Right lobe of liver (tissue), 6 donors: ENCODE data around the gene FMN1. TPM values are rescaled to one million over a fixed set of nuclear protein-coding genes. Genes with fewer than 3 reads are reported as not detected.
A peak's percentile ranks its signal among the peaks of the same experiment; 100 is the strongest.

Source experiments
- ATAC-seq, 4 donors: fragments of 200-7000 bp; cut with Tn5 transposase; one replicate each; pipeline ENCODE4 v1.9.1; 2020; ENCODE audit warnings: mild to moderate bottlenecking in 4 of 4, moderate library complexity in 4 of 4
- DNase-seq, 3 donors: peaks; one replicate each; pipeline ENCODE4 v3.0.0-alpha.2; 2020
- H3K27ac ChIP-seq, 3 donors: fragments of 200-600 bp; one replicate each; pipeline ENCODE4 v1.8.0; 2022
- H3K27me3 ChIP-seq, 2 donors: fragments of 200-600 bp; one replicate each; pipeline ENCODE4 v1.8.0; 2022
- H3K36me3 ChIP-seq, 4 donors: fragments of 200-600 bp; sonication (generic) in 1 of 4; one replicate each; pipeline versions ENCODE4 v1.5.1 to v1.8.0; 2017 to 2022; ENCODE audit warnings: control low read depth in 1 of 4
- H3K4me1 ChIP-seq, 4 donors: fragments of 200-600 bp; sonication (generic) in 1 of 4; one replicate each; pipeline versions ENCODE4 v1.5.1 to v1.8.0; 2017 to 2022; ENCODE audit warnings: control low read depth in 1 of 4
- H3K4me3 ChIP-seq, 3 donors: fragments of 200-600 bp; one replicate each; pipeline ENCODE4 v1.8.0; 2022
- H3K9me3 ChIP-seq, 4 donors: fragments of 200-600 bp; sonication (generic) in 1 of 4; one replicate each; pipeline versions ENCODE4 v1.5.1 to v1.8.0; 2017 to 2022; ENCODE audit warnings: control low read depth in 1 of 4
- CTCF ChIP-seq, 4 donors: fragments of 200-600 bp in 3 of 4; fragments of 450-650 bp in 1 of 4; IDR thresholded peaks; one replicate each; pipeline versions ENCODE4 v1.5.1 to v1.8.0; 2016 to 2022; ENCODE audit warnings: antibody characterized with exemption in 4 of 4, mild to moderate bottlenecking in 2 of 4
- POLR2A ChIP-seq: fragments of 450-650 bp; IDR thresholded peaks from one replicate; pipeline ENCODE4 v1.6.1; 2017; ENCODE audit warnings: antibody characterized with exemption, mild to moderate bottlenecking
- whole genome bisulfite sequencing: methylation state at CpG from one replicate; pipeline ENCODE4 v1.1.6; 2018; ENCODE audit warnings: low coverage, low lambda C conversion rate; ENCODE audit not compliant: insufficient coverage; ENCODE audit errors: missing lambda C conversion rate; 5-methylcytosine and 5-hydroxymethylcytosine counted together
- intact Hi-C, 2 donors: fragments of 100-400 bp; cut with DNase I; formaldehyde crosslinking; loops; one replicate each; pipeline versions ENCODE4 v1.11.2 to v1.14.1; 2022
- total RNA-seq, 6 experiments: library from RNA; depleted of rRNA in 2 of 6; stranded (reverse); fragments of >200 nt in 2 of 6; fragmentation: NEBNext Ultra II Directional in 3 of 6; extraction: Animal tissue kit (Norgen Biotek cat#: 25700) in 3 of 6; gene quantifications; one replicate each; pipeline versions ENCODE4 v1.1.0 to v1.2.4, GENCODE V29; 2016 to 2023
- donor health status: DM: no; HTN: yes; CAD: no.
- donor health status: DM: no; HTN: no; CAD: no.
- donor health status: DM: no; HTN: no; CAD: no.
- donor health status: DM: no; HTN: yes; CAD: no.
- donor health status: DM: no; HTN: yes; CAD: no.

FMN1 gene
- total RNA-seq, 6 experiments from 2014 or later: 1.1 to 6.8 (median 3.1) TPM

GRCh38 chr15:33201491-33202231 is 7.1 kb upstream of the FMN1 start:
- Histone ChIP-seq H3K4me1 (peaks cover 0 to 7% (median 0%) of the 10 kb centered on the region in 4 donors), H3K36me3 (no peaks in the 10 kb centered on the region), H3K27me3 (no peaks in the 10 kb centered on the region), H3K27ac (peak overlapping the region in 2 of 3 donors; percentile 31 to 49), H3K9me3 (no peaks in the 10 kb centered on the region), H3K4me3 (peak overlapping the region in 2 of 3 donors; percentile 26 to 43)
- TF ChIP-seq POLR2A (peak; percentile 30), CTCF (IDR thresholded peaks at IDR 0.05) (peak in 1 of 4 donors; percentile 25)
- 5% methylated on average over 8 of the region's 9 CpGs for WGBS
- peak; percentile 90 to 97 (median 94) for ATAC-seq
- peak; percentile 54 to 67 (median 66) for DNase-seq
- intact Hi-C loops: no loop called here

- ATAC-seq: no peak
- intact Hi-C loops: no loop called here
- DNase-seq: no peak
- WGBS: 64% methylated on average over 7 of the region's 7 CpGs
- Histone ChIP-seq H3K36me3 (no peaks in the 10 kb centered on the region), H3K27me3 (no peaks in the 10 kb centered on the region), H3K4me1 (peaks cover 0 to 7% (median 0%) of the 10 kb centered on the region in 4 donors), H3K9me3 (no peaks in the 10 kb centered on the region), H3K27ac (no peak overlapping the region), H3K4me3 (no peak overlapping the region)
- TF ChIP-seq POLR2A: no peak
- no peak for TF ChIP-seq CTCF (IDR thresholded peaks at IDR 0.05)
Measured at GRCh38 chr15:33200903-33201302, 6.4 kb upstream of the FMN1 start.

GRCh38 chr15:33200444-33200843 is 5.9 kb upstream of the FMN1 start:
- peak; percentile 53 to 66 (median 62) for ATAC-seq
- DNase-seq: no peak
- TF ChIP-seq CTCF (IDR thresholded peaks at IDR 0.05) (no peak), POLR2A (no peak)
- Histone ChIP-seq H3K36me3 (no peaks in the 10 kb centered on the region), H3K9me3 (no peaks in the 10 kb centered on the region), H3K4me3 (no peak overlapping the region), H3K4me1 (peaks cover 0 to 7% (median 0%) of the 10 kb centered on the region in 4 donors), H3K27ac (no peak overlapping the region), H3K27me3 (no peaks in the 10 kb centered on the region)
- intact Hi-C loops: no loop called here
- 63% methylated on average over 5 of the region's 5 CpGs for WGBS

- Histone ChIP-seq H3K4me3 (no peak overlapping the region), H3K4me1 (peaks cover 0 to 7% (median 0%) of the 10 kb centered on the region in 4 donors), H3K27me3 (no peaks in the 10 kb centered on the region), H3K27ac (no peak overlapping the region), H3K9me3 (no peaks in the 10 kb centered on the region), H3K36me3 (no peaks in the 10 kb centered on the region)
- TF ChIP-seq CTCF (IDR thresholded peaks at IDR 0.05) (no peak), POLR2A (no peak)
- no peak for DNase-seq
- intact Hi-C loops: no loop called here
- no peak for ATAC-seq
- WGBS: 75% methylated on average over 1 of the region's 4 CpGs
Measured at GRCh38 chr15:33198541-33198940, 4.0 kb upstream of the FMN1 start.
